ENCODE data around the gene SMIM1. TPM values are rescaled to one million over a fixed set of nuclear protein-coding genes. Genes with fewer than 3 reads are reported as not detected.

Gene SMIM1
- polyA plus RNA-seq (2014; cell fraction: cytosol; rRNA removed) = not detected in 2 replicates
- 3.6 TPM in 1 of 2 replicates, not detected in the other for polyA plus RNA-seq (2014; cell fraction: nucleus; rRNA removed)

- DNase-seq (ENCODE audit: low spot score) = no peak
Measured at GRCh38 chr1:3772715-3773571, at the start of gene SMIM1. Gene SMIM1 (plus strand): TSS chr1:3772749. CDS start chr1:3775374, 2,625 bp downstream.

GRCh38 chr1:3722846-3723245 is 49.7 kb upstream of the SMIM1 start:
- DNase-seq (ENCODE audit: low spot score) = no peak

- DNase-seq (ENCODE audit: low spot score) = peak; percentile 59
Measured at GRCh38 chr1:3724416-3725030, 48.0 kb upstream of the SMIM1 start.

- no peak for DNase-seq (ENCODE audit: low spot score)
Measured at GRCh38 chr1:3725366-3725765, 47.2 kb upstream of the SMIM1 start.

GRCh38 chr1:3727042-3727824 is 45.3 kb upstream of the SMIM1 start:
- DNase-seq (ENCODE audit: low spot score) = peak; percentile 45

- no peak for DNase-seq (ENCODE audit: low spot score)
Measured at GRCh38 chr1:3727825-3728776, 44.4 kb upstream of the SMIM1 start.

GRCh38 chr1:3729594-3730542 is 42.7 kb upstream of the SMIM1 start:
- no peak for DNase-seq (ENCODE audit: low spot score)

- no peak for DNase-seq (ENCODE audit: low spot score)
Measured at GRCh38 chr1:3730543-3731247, 41.9 kb upstream of the SMIM1 start.

GRCh38 chr1:3731583-3732433 is 40.7 kb upstream of the SMIM1 start:
- DNase-seq (ENCODE audit: low spot score) = no peak

- peak; percentile 35 for DNase-seq (ENCODE audit: low spot score)
Measured at GRCh38 chr1:3732434-3733093, 40.0 kb upstream of the SMIM1 start.

GRCh38 chr1:3733094-3733882 is 39.3 kb upstream of the SMIM1 start:
- DNase-seq (ENCODE audit: low spot score) = no peak

- DNase-seq (ENCODE audit: low spot score) = no peak
Measured at GRCh38 chr1:3733883-3734589, 38.5 kb upstream of the SMIM1 start.

GRCh38 chr1:3734602-3735001 is 37.9 kb upstream of the SMIM1 start:
- no peak for DNase-seq (ENCODE audit: low spot score)

GRCh38 chr1:3735027-3735681 is 37.4 kb upstream of the SMIM1 start:
- DNase-seq (ENCODE audit: low spot score) = no peak

- DNase-seq (ENCODE audit: low spot score) = no peak
Measured at GRCh38 chr1:3735688-3736087, 36.9 kb upstream of the SMIM1 start.
